ENCODE data around the gene PDIA2.
"Not testable (repeated sequence)": the region's sequence is repeated elsewhere in the genome, so short reads cannot be mapped to it uniquely, and the experiment has no call there.

PDIA2 gene

GRCh38 chr16:263944-264343, 19.0 kb upstream of the PDIA2 start:
- no peak for DNase-seq (ENCODE audit: low spot score)

GRCh38 chr16:264440-264951, 18.5 kb upstream of the PDIA2 start:
- DNase-seq (ENCODE audit: low spot score), result no peak

DNA sequence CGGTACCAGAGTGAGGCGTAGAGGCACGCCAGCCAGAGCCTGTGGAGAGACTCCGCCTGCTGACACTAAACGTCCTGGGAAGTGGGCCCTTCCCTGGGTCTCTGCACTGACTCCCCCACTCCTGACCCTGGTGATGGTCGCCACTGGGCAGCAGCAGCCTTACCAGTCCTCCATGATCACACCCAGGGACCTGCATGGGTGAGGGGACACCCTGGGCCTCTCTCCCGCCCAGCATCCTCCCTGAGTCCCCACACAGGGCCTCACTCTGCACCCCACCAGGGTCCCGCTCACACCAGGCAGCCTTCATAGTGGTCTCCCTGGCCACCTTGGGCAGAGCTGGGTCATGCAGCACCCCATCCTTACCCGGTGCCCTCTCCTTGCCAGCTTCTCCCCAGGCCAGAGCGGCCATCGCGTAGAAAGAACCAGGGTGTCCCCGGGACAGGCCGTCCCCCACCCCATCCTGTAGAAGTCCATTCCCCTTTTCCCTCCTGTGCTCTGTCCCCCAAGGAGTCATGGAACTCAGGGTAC, 17.9 kb upstream of the PDIA2 start:
- no peak for DNase-seq (ENCODE audit: low spot score)

- DNase-seq (ENCODE audit: low spot score), result no peak
These were observed 17.3 kb upstream of the PDIA2 start for GRCh38 chr16:265711-266110.

DNA sequence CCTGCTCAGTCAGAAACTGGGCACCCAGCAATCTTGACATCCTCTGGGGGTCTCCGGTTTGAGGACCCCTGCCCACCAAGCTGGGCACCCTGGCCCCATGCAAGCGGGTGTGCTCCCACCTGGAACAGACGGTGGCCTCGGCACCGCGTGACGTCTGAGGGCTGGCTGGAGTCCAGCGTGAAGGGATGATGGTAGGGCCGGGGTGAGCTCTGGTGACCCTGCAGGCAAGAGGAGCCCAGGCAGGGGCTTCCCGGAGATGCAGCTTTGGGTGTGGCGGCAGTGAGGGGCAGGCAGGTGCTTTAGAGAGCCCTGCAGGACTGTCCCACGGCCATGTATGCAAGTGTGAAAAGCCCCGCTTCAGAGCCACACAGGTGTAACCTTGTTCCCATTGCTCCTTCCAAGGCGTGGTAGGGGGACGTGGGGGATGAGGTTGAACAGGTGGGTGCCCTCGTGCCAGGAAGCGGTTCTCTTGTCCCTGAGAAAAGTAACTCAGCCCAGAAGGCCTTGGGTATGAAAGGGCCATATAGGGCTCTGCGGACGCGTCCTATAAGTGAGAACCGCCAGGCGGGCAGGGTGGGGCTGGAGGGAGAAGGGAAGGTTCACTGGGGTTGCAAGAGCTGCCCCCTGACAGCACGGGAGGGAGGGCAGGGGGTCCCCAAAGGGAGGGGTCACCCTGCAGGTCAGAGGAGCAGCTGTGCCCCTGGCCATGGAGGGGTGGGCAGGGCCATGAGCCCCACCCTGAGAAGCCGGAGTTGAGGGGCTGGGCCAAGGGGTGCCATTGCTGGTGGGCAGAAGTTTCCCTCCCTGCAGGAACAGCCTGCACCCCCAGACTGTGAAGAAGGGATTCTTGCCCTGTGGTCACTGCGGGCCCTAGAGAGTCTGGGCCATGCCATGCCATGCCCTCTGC, 16.5 kb upstream of the PDIA2 start:
- no peak for DNase-seq (ENCODE audit: low spot score)

DNA sequence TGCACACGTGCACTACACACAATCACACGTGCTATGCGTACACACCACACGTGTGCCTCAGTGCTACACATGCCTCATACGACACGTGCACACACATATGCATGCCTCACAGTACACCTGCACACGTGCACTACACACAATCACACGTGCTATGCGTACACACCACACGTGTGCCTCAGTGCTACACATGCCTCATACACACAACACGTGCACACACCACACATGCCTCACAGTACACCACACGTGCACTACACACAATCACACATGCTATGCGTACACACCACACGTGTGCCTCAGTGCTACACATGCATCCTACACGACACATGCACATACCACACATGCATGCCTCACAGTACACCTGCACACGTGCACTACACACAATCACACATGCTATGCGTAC, 15.4 kb upstream of the PDIA2 start:
- DNase-seq (ENCODE audit: low spot score), result not testable (repeated sequence)

GRCh38 chr16:268141-269053, 14.6 kb upstream of the PDIA2 start:
- no peak for DNase-seq (ENCODE audit: low spot score)

DNA sequence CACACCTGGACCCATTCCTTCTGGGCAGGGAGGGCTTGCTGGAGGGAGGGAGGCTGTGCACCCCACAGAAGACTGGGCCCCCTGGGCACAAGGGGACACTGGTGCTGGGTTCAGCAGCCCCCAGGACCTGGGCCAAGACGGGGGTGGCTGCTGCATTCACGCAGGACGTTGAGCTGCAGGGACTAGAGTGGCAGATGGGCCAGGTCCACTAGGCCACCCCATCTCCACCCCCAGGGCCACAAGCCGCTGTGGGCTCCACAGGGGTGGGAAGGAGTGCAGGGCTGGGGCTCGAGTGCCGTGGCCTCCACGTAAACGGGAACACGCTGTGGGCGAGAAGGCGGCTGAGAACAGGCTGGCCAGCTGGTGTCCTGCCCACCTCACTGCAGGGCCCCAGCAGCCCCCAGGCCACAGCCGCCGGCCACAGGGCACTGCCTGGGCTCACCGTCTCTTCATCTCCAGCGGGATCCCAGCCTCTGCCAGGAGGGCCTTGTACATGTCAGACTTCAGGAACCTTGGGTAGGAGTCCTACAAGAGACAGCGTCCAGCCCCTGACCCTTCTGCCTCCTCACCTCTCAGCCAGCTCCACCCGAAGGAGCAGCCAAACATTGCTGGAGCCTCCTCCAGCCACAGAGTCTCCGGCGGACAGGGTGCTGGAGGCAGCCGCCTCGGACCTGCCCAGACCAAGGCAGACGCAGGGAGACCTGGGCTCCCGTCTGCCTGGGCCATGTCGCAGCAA, 13.7 kb upstream of the PDIA2 start:
- DNase-seq (ENCODE audit: low spot score), result no peak

DNA sequence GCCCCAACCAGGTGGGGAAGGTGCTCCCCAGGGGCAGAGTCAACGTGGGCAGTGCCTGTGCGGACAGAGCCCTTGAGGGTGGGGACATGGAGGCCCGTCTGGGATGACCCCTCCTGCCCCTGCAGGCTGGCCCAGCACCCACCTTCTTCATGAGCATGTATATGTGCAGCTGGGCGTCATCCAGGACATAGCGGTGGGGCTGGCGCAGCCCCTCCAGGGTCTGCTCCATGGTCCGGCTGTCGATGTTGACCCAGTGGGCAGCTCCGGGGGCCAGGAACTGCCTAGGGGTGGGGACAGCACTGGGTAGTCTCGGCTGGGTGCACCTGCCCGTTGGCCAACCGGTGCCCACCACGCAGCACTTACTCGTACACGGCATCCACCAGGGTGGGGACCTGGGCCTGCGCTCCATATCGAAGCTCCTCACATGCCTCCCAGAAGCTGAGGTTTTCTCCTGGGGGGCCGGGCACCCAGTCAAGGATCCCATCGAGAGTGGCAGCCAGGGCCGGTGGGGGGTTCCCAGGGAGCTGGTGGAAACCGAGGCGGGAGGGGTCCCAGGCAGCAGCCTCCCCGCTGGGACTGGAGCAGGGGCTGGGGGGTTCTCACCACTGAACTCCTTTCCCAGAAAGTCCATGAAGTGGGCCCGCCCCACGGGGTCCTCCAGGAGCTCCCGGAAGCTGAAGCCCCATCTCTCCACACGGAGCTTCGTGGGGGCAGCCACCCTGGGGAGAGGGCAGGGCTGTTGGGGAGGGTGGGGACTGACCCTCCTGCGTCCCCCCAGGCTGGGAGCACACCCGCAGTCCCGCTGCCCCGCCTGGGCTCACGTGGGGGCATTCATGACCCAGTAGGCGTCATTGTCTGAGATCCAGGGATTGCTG, 12.3 kb upstream of the PDIA2 start:
- no peak for DNase-seq (ENCODE audit: low spot score)

GRCh38 chr16:272633-273546, 10.1 kb upstream of the PDIA2 start:
- DNase-seq (ENCODE audit: low spot score), result no peak

- no peak for DNase-seq (ENCODE audit: low spot score)
These were observed 9.2 kb upstream of the PDIA2 start for GRCh38 chr16:273547-274421.

DNA sequence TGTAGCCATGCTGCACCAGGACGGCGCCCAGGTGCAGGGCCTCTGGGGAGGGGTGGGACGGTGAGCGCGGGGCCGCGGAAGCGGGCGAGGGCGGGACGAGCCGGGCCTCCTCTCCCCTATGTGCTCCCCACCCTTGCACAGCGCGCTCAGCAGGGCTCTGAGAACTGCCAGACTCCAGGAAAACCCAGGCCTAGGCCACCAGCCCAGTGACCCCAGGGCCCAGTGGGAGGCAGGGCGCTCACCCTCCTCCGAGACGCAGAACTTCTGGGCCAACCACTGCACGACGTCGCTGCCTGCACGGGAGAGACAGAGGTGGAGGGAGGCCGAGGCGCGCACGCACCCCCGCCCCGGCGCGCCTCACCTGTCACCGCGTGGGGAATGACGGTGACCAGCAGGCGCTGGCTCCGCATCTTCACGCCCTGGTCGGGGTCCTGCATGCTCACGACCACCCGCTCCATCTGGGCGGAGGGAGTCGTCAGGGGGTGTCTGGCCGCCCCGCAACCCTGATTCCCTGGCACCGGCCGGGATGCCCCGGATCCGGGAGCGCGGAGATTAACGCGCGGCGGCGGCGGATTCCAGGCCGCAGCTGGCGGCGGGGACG, 7.8 kb upstream of the PDIA2 start:
- no peak for DNase-seq (ENCODE audit: low spot score)

DNA sequence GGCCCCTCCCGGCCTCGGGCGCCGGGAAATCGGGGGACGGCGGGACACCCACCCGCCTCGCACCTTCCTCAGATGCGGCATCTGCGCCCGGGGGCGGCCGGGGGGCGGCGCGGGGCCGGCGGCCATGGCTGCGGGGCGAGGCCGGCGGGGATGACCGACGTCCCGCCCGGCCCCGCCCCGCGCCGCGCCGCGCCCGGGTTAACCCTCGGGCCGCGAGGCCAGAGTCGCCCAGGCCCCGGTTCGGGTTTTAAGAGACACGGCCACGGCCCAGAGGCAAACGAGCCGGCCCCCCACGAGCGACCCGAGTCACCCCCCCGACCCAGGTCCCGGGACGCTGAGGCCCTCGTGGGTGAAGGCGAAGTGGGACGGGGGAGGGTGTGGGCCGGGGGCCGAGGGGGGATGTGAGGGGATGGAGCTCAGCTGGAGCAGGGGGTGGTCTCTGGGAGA, 7.2 kb upstream of the PDIA2 start, which contains the start of gene RGS11:
Gene RGS11 (minus strand): TSS at position 159 of the 447 bp plus-strand sequence. CDS start 33 bp downstream, at position 126.
- DNase-seq (ENCODE audit: low spot score), result no peak

DNA sequence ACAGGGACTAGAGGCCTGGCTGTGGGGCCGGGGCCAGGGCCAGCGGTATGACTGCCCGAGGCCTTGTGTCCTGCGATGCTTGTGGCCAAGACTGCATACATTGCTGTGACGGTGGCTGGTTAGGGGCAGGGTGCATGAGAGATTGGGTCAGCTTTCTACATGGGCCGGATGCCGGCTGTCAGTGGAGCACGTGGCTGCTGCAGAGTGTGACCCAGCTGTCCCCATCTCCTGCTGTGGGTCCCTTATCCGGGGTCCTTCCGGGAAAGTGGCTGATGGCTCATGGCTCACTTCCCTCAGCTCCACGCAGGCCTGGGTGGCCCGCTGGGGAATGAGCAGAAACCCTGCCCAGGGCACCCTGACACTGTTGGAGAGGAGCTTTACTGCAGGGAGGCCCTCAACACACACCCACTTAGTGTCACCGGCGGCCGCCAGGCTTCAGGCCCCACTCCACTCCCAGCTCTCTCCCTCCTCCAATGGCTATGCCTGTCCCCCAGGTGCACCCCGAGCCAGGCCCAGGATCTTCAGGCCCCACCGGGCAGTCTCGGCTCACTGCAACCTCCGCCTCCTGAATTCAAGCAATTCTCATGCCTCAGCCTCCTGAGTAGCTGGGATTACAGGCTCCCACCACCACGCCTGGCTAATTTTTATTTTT, 6.4 kb upstream of the PDIA2 start:
- DNase-seq (ENCODE audit: low spot score), result no peak

DNA sequence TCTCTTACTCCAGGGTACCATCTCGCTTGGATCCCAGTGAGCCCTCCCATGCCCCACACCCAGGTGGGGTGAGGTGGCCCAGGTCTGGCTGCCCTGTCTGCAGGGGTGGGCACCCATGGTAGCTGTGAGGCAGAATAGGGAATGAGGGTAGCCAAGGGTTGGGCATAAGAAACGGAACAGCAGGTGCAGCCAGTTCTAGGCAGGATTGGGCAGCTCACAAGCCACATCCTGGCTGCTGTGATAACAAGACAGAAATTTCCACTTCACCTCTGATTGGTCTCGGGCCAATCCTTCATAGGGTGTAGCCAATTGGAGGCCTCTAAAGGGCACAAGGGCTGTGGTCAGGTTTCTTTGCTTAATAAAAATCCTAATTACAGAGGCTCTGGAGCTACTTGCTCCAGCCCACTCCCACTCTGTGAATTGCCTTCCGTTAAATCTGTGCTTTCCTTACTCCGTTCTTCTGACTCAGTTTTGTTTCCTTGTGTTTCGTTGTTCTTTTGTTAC, 4.0 kb upstream of the PDIA2 start:
- peak; percentile 89 for DNase-seq (ENCODE audit: low spot score)

DNA sequence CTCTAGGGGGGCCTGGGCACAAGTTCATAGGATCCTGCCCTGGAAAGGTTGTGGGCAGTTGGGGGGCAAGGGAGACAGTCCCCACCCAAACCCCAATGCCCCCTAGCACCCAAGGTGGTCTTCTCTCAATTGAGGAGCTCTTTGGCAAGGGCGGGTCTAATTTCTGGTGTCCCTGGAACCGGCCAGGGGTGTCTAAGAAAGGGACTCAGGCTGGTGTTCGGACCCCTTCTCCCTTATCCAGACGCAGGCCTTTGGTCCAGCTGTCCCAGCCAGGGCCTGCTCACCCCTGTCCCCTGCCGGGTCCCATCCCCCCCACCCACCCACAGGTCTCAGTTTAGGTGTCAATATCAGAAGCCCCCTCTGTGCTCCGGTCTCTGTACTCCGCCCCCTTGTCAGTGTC, 3.4 kb upstream of the PDIA2 start:
- no peak for DNase-seq (ENCODE audit: low spot score)

GRCh38 chr16:280005-280460, 2.9 kb upstream of the PDIA2 start:
- DNase-seq (ENCODE audit: low spot score), result no peak

Data from cerebellar cortex (tissue), 1 donor.